Stimulated activated CD4-positive, alpha-beta T cell treated with anti-CD3 and anti-CD28 coated beads, Interleukin-4, amount 100 ng/mL, for 48 hours (primary cell): ENCODE measurements around the gene KRT75.
"Not testable (repeated sequence)": the region's sequence is repeated elsewhere in the genome, so short reads cannot be mapped to it uniquely, and the experiment has no call there.

ENCODE experiments used
- DNase-seq, 2 donors: peaks; one replicate each; pipeline ENCODE4 v3.0.0-alpha.2; 2020; ENCODE audit warnings: low read depth in 2 of 2

The KRT75 gene

GRCh38 chr12:52416795-52417194 is 17.4 kb downstream of the KRT75 start:
- no peak for DNase-seq

- DNase-seq, result no peak
Observed at GRCh38 chr12:52415870-52416750, 18.1 kb downstream of the KRT75 start.

- no peak for DNase-seq
Observed at GRCh38 chr12:52414936-52415335, 19.2 kb downstream of the KRT75 start.

GRCh38 chr12:52413782-52414345 is 20.3 kb downstream of the KRT75 start:
- DNase-seq, result no peak

GRCh38 chr12:52413202-52413601 is 21.0 kb downstream of the KRT75 start:
- DNase-seq, result no peak

GRCh38 chr12:52411815-52412214 is 22.4 kb downstream of the KRT75 start:
- DNase-seq, result no peak

GRCh38 chr12:52410589-52411248 is 23.5 kb downstream of the KRT75 start:
- not testable (repeated sequence) for DNase-seq

- DNase-seq, result no peak
Observed at GRCh38 chr12:52407918-52408317, 26.3 kb downstream of the KRT75 start.

- DNase-seq, result no peak
Observed at GRCh38 chr12:52405922-52406385, 28.2 kb downstream of the KRT75 start, which contains the start of gene KRT82. TSS of gene KRT82 (minus strand) at chr12:52406335. CDS start at chr12:52406277, 58 bp downstream.

- DNase-seq, result no peak
Observed at GRCh38 chr12:52404951-52405350, 29.2 kb downstream of the KRT75 start.

- no peak for DNase-seq
Observed at GRCh38 chr12:52403561-52403960, 30.6 kb downstream of the KRT75 start.

GRCh38 chr12:52402873-52403540 is 31.2 kb downstream of the KRT75 start:
- no peak for DNase-seq

- DNase-seq, result no peak
Observed at GRCh38 chr12:52402377-52402776, 31.8 kb downstream of the KRT75 start.

GRCh38 chr12:52401926-52402325 is 32.2 kb downstream of the KRT75 start:
- DNase-seq, result no peak

GRCh38 chr12:52401526-52401925 is 32.6 kb downstream of the KRT75 start:
- no peak for DNase-seq

- no peak for DNase-seq
Observed at GRCh38 chr12:52400906-52401305, 33.3 kb downstream of the KRT75 start.

- no peak for DNase-seq
Observed at GRCh38 chr12:52399756-52400155, 34.4 kb downstream of the KRT75 start.

GRCh38 chr12:52398176-52398575 is 36.0 kb downstream of the KRT75 start:
- no peak for DNase-seq

GRCh38 chr12:52396656-52397055 is 37.5 kb downstream of the KRT75 start:
- no peak for DNase-seq

GRCh38 chr12:52395761-52396434 is 38.3 kb downstream of the KRT75 start:
- DNase-seq, result no peak

- no peak for DNase-seq
Observed at GRCh38 chr12:52394836-52395405, 39.2 kb downstream of the KRT75 start.
